ENCODE results near the gene CHST11.
"Not testable (repeated sequence)": the region's sequence is repeated elsewhere in the genome, so short reads cannot be mapped to it uniquely, and the experiment has no call there.

Gene CHST11

DNA sequence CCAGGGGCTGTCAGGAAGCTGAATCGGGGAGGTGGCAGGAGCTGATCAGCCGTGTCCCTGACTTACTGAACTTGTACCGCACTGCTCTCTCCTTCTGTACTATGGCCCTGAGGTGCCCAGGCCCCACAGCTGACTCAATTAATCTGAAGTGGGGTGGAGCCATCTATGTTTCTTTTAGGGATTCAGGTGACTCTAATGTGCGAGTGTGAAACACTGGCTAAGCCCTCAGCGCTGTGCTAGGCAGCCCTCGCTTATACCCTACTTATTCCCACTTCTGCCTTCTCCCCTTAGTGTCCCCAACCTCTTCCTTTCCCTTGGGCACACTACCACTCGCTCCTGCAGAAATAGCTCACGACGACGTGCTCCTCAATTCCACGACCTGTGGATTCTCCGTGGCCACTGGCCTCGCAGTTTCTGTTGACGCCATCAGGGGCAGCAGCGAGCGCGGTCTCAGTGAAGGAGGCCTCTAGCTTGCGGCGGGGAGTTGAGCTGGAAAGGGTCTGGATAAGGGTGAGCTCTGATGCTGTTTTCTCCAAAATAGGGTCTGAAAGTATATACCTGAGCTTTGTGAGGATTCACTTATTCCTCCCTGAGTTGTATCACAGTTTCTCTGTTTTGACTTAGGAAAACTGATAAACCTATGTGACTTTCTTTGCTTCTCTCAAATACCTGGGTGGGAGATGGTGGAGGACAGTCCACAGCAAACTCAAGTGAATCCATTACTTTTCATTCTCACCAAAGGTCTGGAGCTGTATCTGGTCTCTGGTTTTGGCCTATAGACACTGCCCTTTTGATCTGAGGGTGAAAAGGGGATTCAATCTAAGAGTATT lies 333.8 kb downstream of the CHST11 start:
- ATAC-seq, result peak; percentile 61
- Mint-ChIP-seq H3K27ac (peak overlapping the region; percentile 54), H3K27me3 (no peaks in the 10 kb centered on the region), H3K36me3 (no peaks in the 10 kb centered on the region), H3K4me1 (peaks cover 15% of the 10 kb centered on the region), H3K9me3 (no peaks in the 10 kb centered on the region), H3K4me3 (peak overlapping the region; percentile 83)

DNA sequence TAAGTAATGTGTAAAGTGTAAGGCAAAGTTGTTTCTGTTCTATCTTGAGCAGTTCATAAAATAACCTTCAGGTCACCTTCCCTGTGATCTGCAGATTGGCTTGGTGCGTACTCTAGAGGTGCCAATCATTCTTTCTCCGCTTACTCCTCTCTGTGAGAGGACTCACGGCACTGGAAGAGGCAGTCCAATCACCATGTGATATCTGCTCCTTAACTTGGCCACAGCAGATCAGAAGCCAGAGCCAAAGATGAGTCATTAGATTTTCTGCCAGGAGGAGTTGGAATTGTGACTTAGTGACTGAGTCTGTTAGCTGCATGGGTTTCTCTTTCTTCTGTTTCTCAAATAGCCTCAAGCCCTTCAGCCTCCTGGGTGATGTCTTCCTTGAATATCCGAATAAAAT lies 335.8 kb downstream of the CHST11 start:
- no peak overlapping the region for H3K4me3 Mint-ChIP-seq
- peaks cover 15% of the 10 kb centered on the region for H3K4me1 Mint-ChIP-seq
- no peak overlapping the region for H3K27ac Mint-ChIP-seq
- no peaks in the 10 kb centered on the region for H3K27me3 Mint-ChIP-seq
- no peaks in the 10 kb centered on the region for H3K9me3 Mint-ChIP-seq
- no peaks in the 10 kb centered on the region for H3K36me3 Mint-ChIP-seq
- ATAC-seq, result no peak

DNA sequence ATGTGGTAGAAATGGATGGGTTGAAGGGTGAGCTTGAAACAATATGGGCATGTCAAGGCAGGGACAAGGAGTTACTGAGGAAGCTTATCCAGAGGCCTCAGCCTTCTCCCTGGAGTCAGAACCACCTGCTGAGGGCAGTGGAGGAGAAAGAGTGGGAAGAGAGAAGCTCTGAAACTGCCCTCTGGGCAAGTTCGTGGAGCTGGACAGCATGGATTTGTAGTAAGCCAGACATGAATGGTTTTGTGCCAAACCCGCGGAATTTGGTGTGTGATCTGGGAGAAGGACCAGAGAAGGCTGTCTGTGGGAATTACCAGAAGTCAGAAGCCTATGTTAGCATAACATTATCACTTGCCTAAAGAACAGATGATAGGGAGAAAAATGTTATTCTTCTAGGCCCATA lies 336.5 kb downstream of the CHST11 start:
- no peak for ATAC-seq
- Mint-ChIP-seq H3K9me3 (no peaks in the 10 kb centered on the region), H3K36me3 (no peaks in the 10 kb centered on the region), H3K27me3 (no peaks in the 10 kb centered on the region), H3K27ac (no peak overlapping the region), H3K4me1 (peaks cover 15% of the 10 kb centered on the region), H3K4me3 (no peak overlapping the region)

DNA sequence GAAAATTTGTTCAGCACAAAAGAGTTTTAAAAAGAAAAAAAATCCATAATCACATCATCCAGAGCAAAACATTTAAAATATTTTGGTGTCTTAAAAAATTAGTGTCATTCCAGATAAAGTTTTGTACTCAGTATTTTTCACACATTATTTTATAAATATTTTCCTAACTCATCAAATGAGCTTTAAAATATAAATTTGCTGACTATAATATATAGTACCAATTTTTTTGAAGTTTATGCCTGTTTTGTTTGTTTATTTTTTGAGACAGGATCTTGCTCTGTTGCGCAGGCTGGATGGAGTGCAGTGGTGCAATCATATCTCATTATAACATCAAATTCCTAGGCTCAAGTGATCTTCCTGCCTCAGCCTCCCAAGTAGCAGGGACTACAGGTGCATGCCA lies 337.2 kb downstream of the CHST11 start:
- H3K4me1 Mint-ChIP-seq, result peaks cover 9% of the 10 kb centered on the region

DNA sequence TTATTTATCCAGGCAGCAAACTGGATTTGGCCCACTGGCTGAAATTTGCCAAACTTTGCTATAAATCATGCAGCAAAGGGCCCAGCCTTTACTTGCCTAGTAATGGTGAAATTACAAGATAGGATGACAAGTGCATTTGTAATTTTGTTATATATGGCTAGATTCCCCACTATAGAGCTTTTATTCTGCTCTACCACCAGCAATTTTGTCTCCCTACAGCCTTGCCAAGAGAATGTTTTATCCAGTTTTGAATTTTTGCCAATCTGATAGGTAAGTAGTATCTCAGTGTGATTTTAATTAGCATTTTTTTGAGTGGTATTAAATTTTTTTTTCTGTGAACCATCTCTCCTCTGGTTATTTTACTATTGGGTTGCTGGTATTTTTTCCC lies 339.7 kb downstream of the CHST11 start:
- no peak overlapping the region for H3K4me3 Mint-ChIP-seq
- H3K36me3 Mint-ChIP-seq, result no peaks in the 10 kb centered on the region
- no peaks in the 10 kb centered on the region for H3K9me3 Mint-ChIP-seq
- no peaks in the 10 kb centered on the region for H3K27me3 Mint-ChIP-seq
- H3K4me1 Mint-ChIP-seq, result no peaks in the 10 kb centered on the region
- H3K27ac Mint-ChIP-seq, result no peak overlapping the region
- no peak for ATAC-seq

More for the DNA sequence above, 337.2 kb downstream of the CHST11 start:
- no peaks in the 10 kb centered on the region for H3K36me3 Mint-ChIP-seq
- no peaks in the 10 kb centered on the region for H3K9me3 Mint-ChIP-seq
- no peaks in the 10 kb centered on the region for H3K27me3 Mint-ChIP-seq
- no peak overlapping the region for H3K27ac Mint-ChIP-seq
- H3K4me3 Mint-ChIP-seq, result no peak overlapping the region
- no peak for ATAC-seq

DNA sequence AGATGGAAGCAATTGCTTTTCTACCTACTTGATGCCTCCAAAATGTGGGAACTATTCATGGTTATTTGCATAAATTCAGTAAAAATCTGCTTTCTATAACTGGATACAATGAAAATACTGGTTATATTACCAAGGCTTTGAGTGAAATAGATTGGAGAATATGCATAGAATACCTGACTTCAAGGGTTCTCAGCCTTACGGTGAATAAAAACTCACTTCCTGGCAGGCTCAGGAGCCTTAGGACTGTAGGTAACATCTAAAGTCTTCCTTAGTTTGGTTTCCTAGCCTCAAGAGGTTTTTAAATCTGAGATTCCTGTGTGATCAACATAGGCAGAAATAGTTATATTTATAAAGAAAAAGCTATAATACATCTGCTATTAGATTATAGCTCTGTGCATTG lies 342.7 kb downstream of the CHST11 start:
- Mint-ChIP-seq H3K4me3 (no peak overlapping the region), H3K4me1 (no peaks in the 10 kb centered on the region), H3K27me3 (no peaks in the 10 kb centered on the region), H3K27ac (no peak overlapping the region), H3K9me3 (no peaks in the 10 kb centered on the region), H3K36me3 (no peaks in the 10 kb centered on the region)
- no peak for ATAC-seq

DNA sequence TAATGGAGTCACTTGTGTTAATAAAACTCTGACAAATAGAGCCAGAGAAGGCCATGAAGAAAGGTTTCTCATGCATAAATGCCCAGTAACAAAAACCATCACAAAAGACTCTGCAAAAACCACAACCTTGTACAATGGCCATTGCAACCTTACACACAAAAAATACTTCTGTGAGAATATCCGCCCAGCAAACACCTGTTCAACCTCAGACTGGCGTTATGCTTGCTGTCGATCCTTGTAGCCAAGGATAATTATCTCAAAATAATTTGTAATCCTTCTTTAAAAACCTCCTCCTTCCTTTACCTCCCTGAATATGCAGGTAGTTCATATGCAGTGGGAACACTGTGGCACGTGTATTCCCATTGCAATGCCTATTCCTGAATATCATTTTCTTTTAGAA lies 344.3 kb downstream of the CHST11 start:
- Mint-ChIP-seq H3K9me3 (no peaks in the 10 kb centered on the region), H3K27ac (no peak overlapping the region), H3K4me3 (no peak overlapping the region), H3K36me3 (no peaks in the 10 kb centered on the region), H3K27me3 (no peaks in the 10 kb centered on the region), H3K4me1 (no peaks in the 10 kb centered on the region)
- ATAC-seq, result no peak

DNA sequence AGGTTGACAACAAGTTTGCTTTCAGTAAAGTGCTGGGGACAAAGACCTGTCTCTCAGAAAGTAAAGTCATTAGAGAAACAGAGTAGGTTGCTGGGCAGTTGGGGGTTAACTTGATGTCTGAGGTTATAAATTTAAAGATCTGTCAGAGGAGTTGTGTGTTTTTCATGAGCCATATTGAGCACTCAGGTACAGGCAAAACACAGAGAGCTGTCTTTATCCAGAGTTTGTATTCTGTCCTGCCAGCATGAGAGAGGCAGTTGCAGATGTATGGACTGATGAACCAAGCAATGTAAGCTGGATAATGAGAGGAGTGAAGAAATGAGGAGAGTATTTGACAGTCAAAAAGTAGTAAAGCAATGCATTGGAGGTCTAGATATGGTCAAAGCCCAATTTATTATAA lies 344.7 kb downstream of the CHST11 start:
- Mint-ChIP-seq H3K36me3 (no peaks in the 10 kb centered on the region), H3K27ac (no peak overlapping the region), H3K27me3 (no peaks in the 10 kb centered on the region), H3K9me3 (no peaks in the 10 kb centered on the region), H3K4me1 (no peaks in the 10 kb centered on the region), H3K4me3 (no peak overlapping the region)
- no peak for ATAC-seq

DNA sequence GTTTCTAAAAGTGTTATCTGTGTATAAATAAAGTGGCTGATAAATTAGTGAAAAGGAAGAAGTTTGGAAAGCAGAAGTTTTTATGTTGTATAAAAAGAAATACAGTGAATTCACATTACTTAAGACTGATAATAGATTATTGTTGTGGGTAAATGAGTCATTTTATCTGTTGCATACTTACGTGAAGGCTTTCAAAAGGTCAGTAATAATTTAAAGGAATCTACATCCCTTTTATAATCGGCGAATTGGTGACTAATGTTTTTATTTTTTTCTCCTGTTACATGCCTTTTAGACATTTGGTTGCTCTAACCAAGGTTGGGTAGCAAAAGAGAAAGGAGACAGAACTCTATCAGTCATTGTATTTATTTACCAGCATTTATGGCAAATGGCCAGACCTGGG lies 345.5 kb downstream of the CHST11 start:
- ATAC-seq, result no peak
- H3K27me3 Mint-ChIP-seq, result no peaks in the 10 kb centered on the region
- H3K27ac Mint-ChIP-seq, result no peak overlapping the region
- no peaks in the 10 kb centered on the region for H3K9me3 Mint-ChIP-seq
- H3K4me1 Mint-ChIP-seq, result no peaks in the 10 kb centered on the region
- no peaks in the 10 kb centered on the region for H3K36me3 Mint-ChIP-seq
- no peak overlapping the region for H3K4me3 Mint-ChIP-seq

DNA sequence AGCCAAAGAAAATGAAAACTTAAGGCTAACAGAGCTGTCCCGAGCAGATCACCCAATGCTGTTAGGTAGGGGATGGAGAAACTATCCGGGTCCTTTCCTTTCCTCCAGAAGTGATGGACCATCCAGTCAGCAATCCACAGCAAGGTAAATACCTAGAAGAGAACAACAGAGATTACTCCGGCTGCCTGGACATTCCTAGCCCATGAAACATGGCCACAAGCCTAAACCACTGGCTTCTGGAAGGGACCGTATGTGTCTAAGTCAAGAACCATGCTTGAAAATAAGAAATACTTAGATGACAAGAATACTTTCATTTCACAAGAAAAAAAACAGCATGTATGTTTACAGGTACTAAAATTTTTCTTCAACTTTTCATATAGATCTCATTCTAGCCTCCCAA lies 348.4 kb downstream of the CHST11 start:
- H3K36me3 Mint-ChIP-seq, result no peaks in the 10 kb centered on the region
- H3K4me3 Mint-ChIP-seq, result no peak overlapping the region
- H3K27me3 Mint-ChIP-seq, result no peaks in the 10 kb centered on the region
- ATAC-seq, result no peak
- no peaks in the 10 kb centered on the region for H3K9me3 Mint-ChIP-seq
- H3K4me1 Mint-ChIP-seq, result peaks cover 9% of the 10 kb centered on the region
- H3K27ac Mint-ChIP-seq, result no peak overlapping the region

DNA sequence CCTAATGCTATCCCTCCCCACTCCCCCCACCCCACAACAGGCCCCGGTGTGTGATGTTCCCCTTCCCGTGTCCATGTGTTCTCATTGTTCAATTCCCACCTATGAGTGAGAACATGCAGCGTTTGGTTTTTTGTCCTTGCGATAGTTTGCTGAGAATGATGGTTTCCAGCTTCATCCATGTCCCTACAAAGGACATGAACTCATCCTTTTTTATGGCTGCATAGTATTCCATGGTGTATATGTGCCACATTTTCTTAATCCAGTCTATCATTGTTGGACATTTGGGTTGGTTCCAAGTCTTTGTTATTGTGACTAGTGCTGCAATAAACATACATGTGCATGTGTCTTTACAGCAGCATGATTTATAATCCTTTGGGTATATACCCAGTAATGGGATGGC lies 349.4 kb downstream of the CHST11 start:
- ATAC-seq, H3K36me3 Mint-ChIP-seq, H3K4me3 Mint-ChIP-seq, H3K27me3 Mint-ChIP-seq, H3K27ac Mint-ChIP-seq, H3K9me3 Mint-ChIP-seq: not testable (repeated sequence)
- H3K4me1 Mint-ChIP-seq, result peaks cover 15% of the 10 kb centered on the region

DNA sequence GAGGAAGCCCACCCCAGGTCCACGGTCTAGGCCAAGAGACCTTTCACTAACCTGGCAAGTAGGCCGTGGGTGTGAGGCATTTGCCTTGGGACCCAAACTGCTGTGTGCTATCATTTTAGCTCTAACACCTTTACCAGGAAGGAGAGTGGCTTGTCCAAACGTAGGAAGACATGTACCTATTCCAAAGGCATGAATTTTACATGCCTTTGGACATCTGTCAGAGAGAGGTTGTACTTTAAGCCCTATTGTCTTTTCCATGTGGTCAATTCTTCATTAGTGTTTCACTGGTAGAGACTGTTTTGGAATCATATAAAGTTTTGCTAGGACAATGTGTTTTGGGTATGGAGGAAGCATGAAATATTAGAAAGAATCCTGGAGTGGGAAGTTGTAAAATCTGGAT lies 352.5 kb downstream of the CHST11 start:
- ATAC-seq, result no peak
- Mint-ChIP-seq H3K4me1 (peaks cover 15% of the 10 kb centered on the region), H3K36me3 (no peaks in the 10 kb centered on the region), H3K9me3 (no peaks in the 10 kb centered on the region), H3K27me3 (no peaks in the 10 kb centered on the region), H3K4me3 (no peak overlapping the region), H3K27ac (no peak overlapping the region)

DNA sequence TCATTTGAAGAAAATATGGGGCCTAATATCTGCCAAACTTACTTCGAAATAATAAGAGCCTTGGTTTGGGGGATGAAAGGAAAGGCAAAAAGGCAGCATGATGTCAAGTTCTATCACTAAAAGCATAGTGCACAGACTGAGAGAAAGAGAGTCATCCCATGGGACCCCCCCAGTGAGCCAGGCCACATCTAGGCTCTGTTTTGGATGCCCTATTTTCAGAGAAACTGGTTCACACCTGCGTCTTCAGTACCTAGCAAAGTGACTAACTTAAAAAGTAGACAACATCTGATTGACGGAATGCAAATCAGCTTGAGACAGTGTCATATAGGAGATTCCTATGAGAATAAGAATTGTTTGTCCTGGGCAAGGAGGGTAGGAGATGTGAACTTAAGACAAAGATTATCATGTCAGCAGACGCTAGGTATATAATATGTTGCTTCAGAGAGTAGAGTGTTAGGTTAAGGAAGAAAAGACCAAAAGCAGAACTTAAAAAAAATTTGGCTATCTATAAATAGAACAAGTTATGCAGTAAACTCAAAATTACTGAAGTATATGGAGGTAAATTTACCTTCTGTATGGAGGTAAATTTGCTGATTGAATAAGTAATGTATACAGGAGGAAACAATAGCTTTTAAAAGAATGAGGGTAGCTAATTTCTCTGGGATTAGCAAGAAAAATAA lies 353.1 kb downstream of the CHST11 start:
- Mint-ChIP-seq H3K4me3 (no peak overlapping the region), H3K27ac (no peak overlapping the region), H3K9me3 (no peaks in the 10 kb centered on the region), H3K36me3 (no peaks in the 10 kb centered on the region), H3K4me1 (peaks cover 15% of the 10 kb centered on the region), H3K27me3 (no peaks in the 10 kb centered on the region)
- ATAC-seq, result no peak
